Measurements from ENCODE around the gene GLT1D1. TPM values are rescaled to one million over a fixed set of nuclear protein-coding genes. Genes with fewer than 3 reads are reported as not detected.
"Not testable (repeated sequence)": the region's sequence is repeated elsewhere in the genome, so short reads cannot be mapped to it uniquely, and the experiment has no call there.

The GLT1D1 gene
- total RNA-seq, 1 experiment from 2014 or later = not detected

- TF ChIP-seq, protein P1, sequence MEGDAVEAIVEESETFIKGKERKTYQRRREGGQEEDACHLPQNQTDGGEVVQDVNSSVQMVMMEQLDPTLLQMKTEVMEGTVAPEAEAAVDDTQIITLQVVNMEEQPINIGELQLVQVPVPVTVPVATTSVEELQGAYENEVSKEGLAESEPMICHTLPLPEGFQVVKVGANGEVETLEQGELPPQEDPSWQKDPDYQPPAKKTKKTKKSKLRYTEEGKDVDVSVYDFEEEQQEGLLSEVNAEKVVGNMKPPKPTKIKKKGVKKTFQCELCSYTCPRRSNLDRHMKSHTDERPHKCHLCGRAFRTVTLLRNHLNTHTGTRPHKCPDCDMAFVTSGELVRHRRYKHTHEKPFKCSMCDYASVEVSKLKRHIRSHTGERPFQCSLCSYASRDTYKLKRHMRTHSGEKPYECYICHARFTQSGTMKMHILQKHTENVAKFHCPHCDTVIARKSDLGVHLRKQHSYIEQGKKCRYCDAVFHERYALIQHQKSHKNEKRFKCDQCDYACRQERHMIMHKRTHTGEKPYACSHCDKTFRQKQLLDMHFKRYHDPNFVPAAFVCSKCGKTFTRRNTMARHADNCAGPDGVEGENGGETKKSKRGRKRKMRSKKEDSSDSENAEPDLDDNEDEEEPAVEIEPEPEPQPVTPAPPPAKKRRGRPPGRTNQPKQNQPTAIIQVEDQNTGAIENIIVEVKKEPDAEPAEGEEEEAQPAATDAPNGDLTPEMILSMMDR (conservative IDR thresholded peaks at IDR 0.05; ENCODE audit: low read depth, low read length) = no peak
- TF ChIP-seq EZH2 (IDR thresholded peaks at IDR 0.05; ENCODE audit: low read length, unreplicated experiment) = no peak
- TF ChIP-seq EZH2phosphoT487 (IDR thresholded peaks at IDR 0.05; ENCODE audit: borderline replicate concordance, low read length) = no peak
- Histone ChIP-seq H3K4me1 (ENCODE audit: insufficient read depth, low read length) (peaks cover 30% of the 10 kb centered on the region), H3K27ac (ENCODE audit: low read length) (no peak overlapping the region), H3K4me3 (ENCODE audit: low read length) (no peak overlapping the region), H3K9me2 (replicated peaks; ENCODE audit: low read length) (no peaks in the 10 kb centered on the region), H4K20me1 (ENCODE audit: low read length) (peaks cover 19% of the 10 kb centered on the region), H3K27me3 (ENCODE audit: low read length) (no peaks in the 10 kb centered on the region), H2AFZ (ENCODE audit: low read length) (no peak overlapping the region), H3K79me2 (ENCODE audit: low read length) (peaks cover 38% of the 10 kb centered on the region), H3K36me3 (ENCODE audit: low read depth, low read length) (peaks cover 56% of the 10 kb centered on the region), H3K9me3 (ENCODE audit: low read length) (no peaks in the 10 kb centered on the region), H3F3A (ENCODE audit: low read length, unreplicated experiment) (peaks cover 3% of the 10 kb centered on the region), H3K9ac (ENCODE audit: low read length) (no peak overlapping the region), H3K4me2 (ENCODE audit: low read length) (no peak overlapping the region)
- intact Hi-C loops (cut with micrococcal nuclease) = no loop called here
- DNase-seq = no peak
- ChIA-PET POLR2A (ENCODE audit: unreplicated experiment) (no interaction called here), CTCF (no interaction called here)
- BruUV-seq (replicated peaks) = no TSS peak
- no peak for ATAC-seq
These were observed 48.5 kb upstream of the GLT1D1 start for GRCh38 chr12:128804762-128805161.

- intact Hi-C loops (cut with micrococcal nuclease); CTCF ChIA-PET; H3K4me3 ChIP-seq (ENCODE audit: low read length); ATAC-seq; H3K4me2 ChIP-seq (ENCODE audit: low read length); BruUV-seq (replicated peaks); DNase-seq; H3K9me2 ChIP-seq (replicated peaks; ENCODE audit: low read length); H3K9me3 ChIP-seq (ENCODE audit: low read length); H3K27ac ChIP-seq (ENCODE audit: low read length); H3K27me3 ChIP-seq (ENCODE audit: low read length); H2AFZ ChIP-seq (ENCODE audit: low read length); POLR2A ChIA-PET (ENCODE audit: unreplicated experiment); H3K9ac ChIP-seq (ENCODE audit: low read length); H3F3A ChIP-seq (ENCODE audit: low read length, unreplicated experiment): not testable (repeated sequence)
- Histone ChIP-seq H3K4me1 (ENCODE audit: insufficient read depth, low read length) (peaks cover 27% of the 10 kb centered on the region), H3K79me2 (ENCODE audit: low read length) (peaks cover 44% of the 10 kb centered on the region), H4K20me1 (ENCODE audit: low read length) (peaks cover 19% of the 10 kb centered on the region), H3K36me3 (ENCODE audit: low read depth, low read length) (peaks cover 55% of the 10 kb centered on the region)
These were observed 47.9 kb upstream of the GLT1D1 start for GRCh38 chr12:128805406-128805805.

GRCh38 chr12:128806573-128806972, 46.7 kb upstream of the GLT1D1 start:
- ATAC-seq = no peak
- TF ChIP-seq EZH2phosphoT487 (IDR thresholded peaks at IDR 0.05; ENCODE audit: borderline replicate concordance, low read length) (no peak), EZH2 (IDR thresholded peaks at IDR 0.05; ENCODE audit: low read length, unreplicated experiment) (no peak)
- TF ChIP-seq, protein P1 (conservative IDR thresholded peaks at IDR 0.05; ENCODE audit: low read depth, low read length) = no peak
- no peak overlapping the region for H3K9ac ChIP-seq (ENCODE audit: low read length)
- no peak overlapping the region for H3K4me2 ChIP-seq (ENCODE audit: low read length)
- H3K27me3 ChIP-seq (ENCODE audit: low read length) = no peaks in the 10 kb centered on the region
- no TSS peak for BruUV-seq (replicated peaks)
- peaks cover 46% of the 10 kb centered on the region for H3K79me2 ChIP-seq (ENCODE audit: low read length)
- H3F3A ChIP-seq (ENCODE audit: low read length, unreplicated experiment) = peaks cover 3% of the 10 kb centered on the region
- H3K9me3 ChIP-seq (ENCODE audit: low read length) = no peaks in the 10 kb centered on the region
- no peak overlapping the region for H2AFZ ChIP-seq (ENCODE audit: low read length)
- no peak for DNase-seq
- H3K4me3 ChIP-seq (ENCODE audit: low read length) = no peak overlapping the region
- H3K36me3 ChIP-seq (ENCODE audit: low read depth, low read length) = peaks cover 45% of the 10 kb centered on the region
- peaks cover 16% of the 10 kb centered on the region for H3K4me1 ChIP-seq (ENCODE audit: insufficient read depth, low read length)
- H3K27ac ChIP-seq (ENCODE audit: low read length) = no peak overlapping the region
- POLR2A ChIA-PET (ENCODE audit: unreplicated experiment) = no interaction called here
- CTCF ChIA-PET = no interaction called here
- peaks cover 18% of the 10 kb centered on the region for H4K20me1 ChIP-seq (ENCODE audit: low read length)
- H3K9me2 ChIP-seq (replicated peaks; ENCODE audit: low read length) = no peaks in the 10 kb centered on the region
- intact Hi-C loops (cut with micrococcal nuclease) = no loop called here

Measured in PC-3 (cell line).